Smooth muscle cell (in vitro differentiated cells): ENCODE data around the gene SLC25A10. TPM values are rescaled to one million over a fixed set of nuclear protein-coding genes. Genes with fewer than 3 reads are reported as not detected.
A peak's percentile ranks its signal among the peaks of the same experiment; 100 is the strongest.

Source experiments
- DNase-seq: peaks from one replicate; lab custom pipeline; 2025; ENCODE audit not compliant: unreplicated experiment; lab: John Stamatoyannopoulos, UW
- H2AFZ ChIP-seq: fragments of 200-600 bp; sonication (generic); 2 replicates; pipeline ENCODE4 v1.6.0; 2016; ENCODE audit warnings: antibody characterized with exemption, low read depth, mild to moderate bottlenecking
- H3F3A ChIP-seq: fragments of 200-600 bp; sonication (generic); 2 replicates; pipeline ENCODE4 v1.6.0; 2017; ENCODE audit warnings: antibody characterized with exemption, low read depth
- H3K27ac ChIP-seq: fragments of 200-600 bp; sonication (generic); 2 replicates; pipeline ENCODE4 v1.5.1; 2016; ENCODE audit warnings: low read depth, mild to moderate bottlenecking
- H3K27me3 ChIP-seq: fragments of 200-600 bp; sonication (generic); 2 replicates; pipeline ENCODE4 v1.6.1; 2016; ENCODE audit warnings: low read depth, mild to moderate bottlenecking
- H3K36me3 ChIP-seq: fragments of 200-600 bp; sonication (generic); 2 replicates; pipeline ENCODE4 v1.5.1; 2016; ENCODE audit warnings: low read depth
- H3K4me1 ChIP-seq: fragments of 200-600 bp; sonication (generic); 2 replicates; pipeline ENCODE4 v1.5.1; 2016; ENCODE audit warnings: low read depth
- H3K4me2 ChIP-seq: fragments of 200-600 bp; sonication (generic); 2 replicates; pipeline ENCODE4 v1.6.0; 2016; ENCODE audit warnings: mild to moderate bottlenecking
- H3K4me3 ChIP-seq: fragments of 200-600 bp; sonication (generic); 2 replicates; pipeline ENCODE4 v1.5.1; 2016; ENCODE audit warnings: mild to moderate bottlenecking
- H3K79me2 ChIP-seq: fragments of 200-600 bp; sonication (generic); 2 replicates; pipeline ENCODE4 v1.6.0; 2016; ENCODE audit warnings: low read depth, mild to moderate bottlenecking
- H3K9ac ChIP-seq: fragments of 200-600 bp; sonication (generic); 2 replicates; pipeline ENCODE4 v1.6.0; 2016; ENCODE audit warnings: low read depth
- H3K9me3 ChIP-seq: fragments of 200-600 bp; sonication (generic); replicated peaks from 2 replicates; pipeline ENCODE4 v1.5.1; 2016; ENCODE audit warnings: low read depth
- H4K20me1 ChIP-seq: fragments of 200-600 bp; sonication (generic); 2 replicates; pipeline ENCODE4 v1.6.0; 2016; ENCODE audit warnings: low read depth
- CTCF ChIP-seq: fragments of 200-600 bp; sonication (generic); IDR thresholded peaks from 2 replicates; pipeline ENCODE4 v1.5.1; 2017; ENCODE audit warnings: borderline replicate concordance, mild to moderate bottlenecking, antibody characterized with exemption; ENCODE audit not compliant: insufficient read depth, poor library complexity, severe bottlenecking
- WGBS: methylation state at CpG from one replicate; pipeline ENCODE4 v1.1.7; 2016; ENCODE audit warnings: low lambda C conversion rate; 5-methylcytosine and 5-hydroxymethylcytosine counted together
- polyA plus RNA-seq: library from polyadenylated mRNA; unstranded; fragments of >200 nt; fragmentation: Nextera tagmentation; extraction: Ambion mirVana; gene quantifications from 2 replicates; pipeline ENCODE4 v1.2.1, GENCODE V29; 2016
- total RNA-seq: library from RNA; depleted of rRNA; stranded (reverse); fragments of >200 nt; gene quantifications from 2 replicates; pipeline ENCODE4 v1.2.3, GENCODE V29; 2014

SLC25A10 gene
- total and polyA plus RNA-seq, 2 experiments from 2014 or later = 8.4 to 13.0 TPM

GRCh38 chr17:81733507-81734404, 21.7 kb downstream of the SLC25A10 start:
- Histone ChIP-seq H3K4me2 (no peak overlapping the region), H3K27me3 (no peaks in the 10 kb centered on the region), H3K4me3 (no peak overlapping the region), H4K20me1 (no peaks in the 10 kb centered on the region), H3K4me1 (no peaks in the 10 kb centered on the region), H3K36me3 (no peaks in the 10 kb centered on the region), H3F3A (peaks cover 5% of the 10 kb centered on the region), H3K9ac (no peak overlapping the region), H3K27ac (no peak overlapping the region), H3K9me3 (no peaks in the 10 kb centered on the region), H3K79me2 (no peaks in the 10 kb centered on the region), H2AFZ (no peak overlapping the region)
- 55% methylated on average over 32 of the region's 32 CpGs for WGBS
- DNase-seq = peak; percentile 32
- peak; percentile 60 for TF ChIP-seq CTCF

GRCh38 chr17:81734405-81735263, 22.6 kb downstream of the SLC25A10 start:
- WGBS = 93% methylated on average over 34 of the region's 35 CpGs
- H3K27ac ChIP-seq = no peak overlapping the region
- no peaks in the 10 kb centered on the region for H3K4me1 ChIP-seq

GRCh38 chr17:81735264-81736102, 23.4 kb downstream of the SLC25A10 start:
- Histone ChIP-seq H2AFZ (no peak overlapping the region), H3K27me3 (no peaks in the 10 kb centered on the region), H3K9me3 (no peaks in the 10 kb centered on the region), H3K4me1 (no peaks in the 10 kb centered on the region), H4K20me1 (no peaks in the 10 kb centered on the region), H3F3A (peaks cover 5% of the 10 kb centered on the region), H3K9ac (no peak overlapping the region), H3K4me3 (no peak overlapping the region), H3K27ac (no peak overlapping the region), H3K36me3 (no peaks in the 10 kb centered on the region), H3K79me2 (no peaks in the 10 kb centered on the region), H3K4me2 (no peak overlapping the region)
- DNase-seq = no peak
- 69% methylated on average over 28 of the region's 30 CpGs for WGBS
- TF ChIP-seq CTCF = no peak

More at GRCh38 chr17:81734405-81735263, 22.6 kb downstream of the SLC25A10 start:
- DNase-seq = no peak
- no peak overlapping the region for H3K4me2 ChIP-seq
- no peaks in the 10 kb centered on the region for H3K27me3 ChIP-seq
- no peaks in the 10 kb centered on the region for H3K79me2 ChIP-seq
- H3K9ac ChIP-seq = no peak overlapping the region
- H2AFZ ChIP-seq = no peak overlapping the region
- H3K4me3 ChIP-seq = no peak overlapping the region
- H4K20me1 ChIP-seq = no peaks in the 10 kb centered on the region
- H3K9me3 ChIP-seq = no peaks in the 10 kb centered on the region
- no peak for TF ChIP-seq CTCF
- peaks cover 5% of the 10 kb centered on the region for H3F3A ChIP-seq
- no peaks in the 10 kb centered on the region for H3K36me3 ChIP-seq
